Fibroblast of the aortic adventitia (primary cell): ENCODE results near the gene PDE6B. TPM values are rescaled to one million over a fixed set of nuclear protein-coding genes. Genes with fewer than 3 reads are reported as not detected.

Source experiments
- DNase-seq: peaks from one replicate; pipeline ENCODE4 v3.0.0-alpha.2; 2010; ENCODE audit warnings: low read depth
- H3K4me3 ChIP-seq: 2 replicates; pipeline ENCODE4 v1.5.1; 2011; ENCODE audit warnings: low read depth, mild to moderate bottlenecking, control low read depth, low read length, moderate library complexity
- total RNA-seq: library from RNA; depleted of rRNA; stranded (reverse); fragments of >200 nt; gene quantifications from 2 replicates; pipeline ENCODE4 v1.2.3, GENCODE V29; 2012; ENCODE audit warnings: low replicate concordance
- TF ChIP-seq, protein P1 (sequence below): IDR thresholded peaks from 2 replicates; pipeline ENCODE4 v1.5.1; 2011; ENCODE audit warnings: mild to moderate bottlenecking, low read length, control low read depth, inconsistent platforms; ENCODE audit not compliant: insufficient read depth

Gene PDE6B
- total RNA-seq, 1 donor: not detected

DNA sequence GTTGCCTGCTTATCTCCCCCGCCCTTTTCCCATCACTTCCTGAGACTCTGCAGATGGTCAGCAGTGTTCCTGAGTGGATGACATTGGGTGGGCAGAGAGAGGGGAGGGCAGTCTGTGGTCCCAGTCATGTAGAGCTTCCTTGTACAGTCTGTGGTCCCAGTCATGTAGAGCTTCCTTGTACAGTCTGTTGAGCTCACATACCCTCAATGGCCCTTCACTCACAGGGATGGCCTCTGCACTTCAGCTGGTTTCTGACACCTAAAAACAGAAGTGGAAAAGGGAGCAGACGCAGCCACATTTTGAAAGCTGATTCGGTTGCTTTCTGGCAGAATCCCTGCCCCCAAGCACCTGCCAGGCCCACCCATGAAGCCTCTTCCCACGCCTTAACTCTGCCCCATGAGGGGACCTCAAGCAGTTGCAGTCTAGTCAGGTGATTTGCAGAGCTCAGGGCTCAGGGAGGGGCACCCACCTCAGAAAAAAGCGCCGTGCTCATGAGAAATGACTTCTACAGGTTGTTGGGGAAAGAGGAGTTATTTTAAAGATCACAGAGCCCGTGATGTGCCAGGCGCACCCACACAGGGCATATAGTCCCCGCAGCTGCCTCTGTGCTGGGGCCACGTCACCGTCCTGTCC, 45.7 kb upstream of the PDE6B start:
- TF ChIP-seq, protein P1, sequence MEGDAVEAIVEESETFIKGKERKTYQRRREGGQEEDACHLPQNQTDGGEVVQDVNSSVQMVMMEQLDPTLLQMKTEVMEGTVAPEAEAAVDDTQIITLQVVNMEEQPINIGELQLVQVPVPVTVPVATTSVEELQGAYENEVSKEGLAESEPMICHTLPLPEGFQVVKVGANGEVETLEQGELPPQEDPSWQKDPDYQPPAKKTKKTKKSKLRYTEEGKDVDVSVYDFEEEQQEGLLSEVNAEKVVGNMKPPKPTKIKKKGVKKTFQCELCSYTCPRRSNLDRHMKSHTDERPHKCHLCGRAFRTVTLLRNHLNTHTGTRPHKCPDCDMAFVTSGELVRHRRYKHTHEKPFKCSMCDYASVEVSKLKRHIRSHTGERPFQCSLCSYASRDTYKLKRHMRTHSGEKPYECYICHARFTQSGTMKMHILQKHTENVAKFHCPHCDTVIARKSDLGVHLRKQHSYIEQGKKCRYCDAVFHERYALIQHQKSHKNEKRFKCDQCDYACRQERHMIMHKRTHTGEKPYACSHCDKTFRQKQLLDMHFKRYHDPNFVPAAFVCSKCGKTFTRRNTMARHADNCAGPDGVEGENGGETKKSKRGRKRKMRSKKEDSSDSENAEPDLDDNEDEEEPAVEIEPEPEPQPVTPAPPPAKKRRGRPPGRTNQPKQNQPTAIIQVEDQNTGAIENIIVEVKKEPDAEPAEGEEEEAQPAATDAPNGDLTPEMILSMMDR: no peak
- no peak overlapping the region for H3K4me3 ChIP-seq
- DNase-seq: no peak

DNA sequence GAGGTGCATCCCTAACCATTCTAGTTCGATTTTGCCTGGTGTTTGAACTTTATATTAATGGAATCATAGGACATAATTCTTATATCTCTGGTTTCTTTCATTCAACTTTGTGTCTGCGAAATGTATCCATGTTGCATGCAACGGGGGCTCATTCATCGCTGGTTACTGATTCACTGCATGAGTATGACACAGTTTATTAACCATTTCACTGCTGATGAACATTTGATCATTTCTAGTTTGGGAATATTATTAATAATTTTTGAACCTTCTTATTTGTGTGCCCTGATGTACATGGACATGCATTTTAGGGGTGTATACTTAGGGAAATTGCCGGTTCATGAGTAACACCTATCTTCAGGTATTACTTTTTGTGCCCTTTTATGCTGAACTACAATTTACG, 44.2 kb upstream of the PDE6B start:
- TF ChIP-seq, protein P1: no peak
- H3K4me3 ChIP-seq: no peak overlapping the region
- DNase-seq: no peak

DNA sequence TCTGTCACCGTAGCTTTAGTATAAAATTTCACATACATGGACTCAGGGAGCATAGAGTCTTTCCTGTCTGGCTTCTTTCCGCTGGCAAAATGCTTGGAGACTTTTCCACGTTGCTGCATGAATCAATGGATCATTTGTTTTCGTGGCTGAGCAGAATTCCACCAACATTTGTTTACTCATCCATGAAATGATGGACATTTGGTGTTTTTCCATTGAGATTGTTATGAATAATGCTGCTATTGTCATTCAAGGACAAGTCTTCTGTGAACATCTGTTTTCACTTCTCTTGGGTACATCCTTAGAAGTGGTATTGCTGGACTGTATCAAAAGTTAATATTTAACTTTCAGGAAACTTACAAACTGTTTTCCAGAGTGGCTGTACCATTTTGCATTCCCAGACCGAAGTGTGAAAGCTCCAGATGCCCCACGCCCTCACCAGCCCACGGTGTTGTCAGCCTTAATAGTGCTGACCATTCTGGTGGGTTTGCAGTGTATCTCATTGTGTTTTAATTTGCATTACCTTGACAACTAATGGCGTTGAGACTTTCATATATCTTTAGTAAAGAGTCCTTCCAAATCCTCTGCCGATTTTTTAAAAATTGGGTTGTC, 43.5 kb upstream of the PDE6B start:
- H3K4me3 ChIP-seq: no peak overlapping the region
- DNase-seq: no peak
- TF ChIP-seq, protein P1: no peak

DNA sequence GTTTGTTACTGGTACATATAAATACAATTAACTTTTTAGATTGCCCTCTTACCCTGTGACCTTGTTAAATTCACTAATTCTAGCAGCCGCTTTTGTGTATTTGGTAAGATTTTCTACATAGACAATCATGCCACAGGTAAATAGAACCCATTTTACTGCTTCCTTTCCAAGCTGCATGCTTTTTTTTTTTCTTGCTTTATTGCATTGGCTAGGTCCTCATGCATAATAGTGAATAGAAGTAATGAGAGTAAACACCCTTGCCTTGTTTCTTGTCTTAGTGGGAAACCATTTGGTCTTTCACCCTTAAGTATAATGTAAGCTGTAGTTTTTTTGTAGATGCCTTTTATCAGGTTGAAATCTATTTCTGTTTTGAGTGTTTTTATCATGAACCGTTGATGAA, 41.6 kb upstream of the PDE6B start:
- no peak for DNase-seq
- no peak overlapping the region for H3K4me3 ChIP-seq
- TF ChIP-seq, protein P1: no peak

DNA sequence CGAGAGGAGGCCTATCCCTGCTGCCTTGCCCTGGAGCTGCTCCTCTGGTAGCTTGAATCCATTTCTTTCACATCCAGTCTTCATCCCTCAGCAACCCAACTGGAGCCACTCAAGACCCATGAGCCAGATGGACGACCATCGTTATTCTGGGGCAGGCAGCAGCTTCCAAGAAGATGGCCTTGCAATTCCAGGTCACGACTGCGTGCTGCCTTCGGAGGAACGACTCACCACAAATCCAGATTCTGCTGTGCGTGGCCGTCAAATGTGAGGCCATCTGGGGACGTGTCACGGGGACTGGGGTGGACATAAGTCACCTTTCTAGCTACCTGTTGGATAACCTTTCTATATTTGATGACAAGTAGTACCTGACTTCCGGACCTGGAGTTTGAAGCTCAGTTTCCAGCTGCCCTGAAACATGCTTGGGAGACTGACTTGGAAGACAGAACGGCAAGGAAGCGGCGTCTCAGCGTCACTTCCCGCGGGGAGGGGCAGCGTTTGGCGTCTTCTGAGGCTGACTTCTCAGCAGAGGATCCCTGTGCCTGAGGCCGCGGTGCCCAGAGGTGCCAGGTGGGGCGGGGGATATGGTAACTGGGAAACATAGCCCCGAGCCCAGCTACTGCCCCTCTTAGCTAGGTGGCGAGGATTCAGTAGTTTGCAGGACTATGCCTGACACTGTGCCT, 37.6 kb upstream of the PDE6B start:
- no peak for DNase-seq
- TF ChIP-seq, protein P1: no peak
- H3K4me3 ChIP-seq: no peak overlapping the region

DNA sequence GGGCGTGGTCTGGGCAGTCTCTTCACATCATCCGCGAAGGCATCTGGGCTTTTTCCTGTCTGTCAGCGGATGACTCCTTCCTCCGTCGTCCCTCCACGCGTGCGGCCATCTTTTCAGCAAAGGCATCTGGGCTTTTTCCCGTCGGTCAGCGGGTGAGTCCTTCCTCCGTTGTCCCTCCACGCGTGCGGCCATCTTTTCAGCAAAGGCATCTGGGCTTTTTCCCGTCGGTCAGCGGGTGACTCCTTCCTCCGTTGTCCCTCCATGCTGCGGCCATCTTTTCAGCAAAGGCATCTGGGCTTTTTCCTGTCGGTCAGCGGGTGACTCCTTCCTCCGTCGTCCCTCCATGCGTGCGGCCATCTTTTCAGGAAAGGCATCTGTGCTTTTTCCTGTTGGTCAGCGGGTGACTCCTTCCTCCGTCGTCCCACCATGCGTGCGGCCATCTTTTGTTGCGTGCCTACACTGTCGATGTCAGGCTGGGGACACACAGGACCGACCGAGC, 37.0 kb upstream of the PDE6B start:
- TF ChIP-seq, protein P1: no peak
- H3K4me3 ChIP-seq: no peak overlapping the region
- no peak for DNase-seq
